Activated CD4-positive, alpha-beta T cell treated with anti-CD3 and anti-CD28 coated beads, Interleukin-2, amount 10 ng/mL, durations not matched to agents 24 days and 14 days (primary cell): ENCODE data around the gene KLHL30. TPM values are rescaled to one million over a fixed set of nuclear protein-coding genes. Genes with fewer than 3 reads are reported as not detected.

Source experiments
- DNase-seq: peaks from one replicate; pipeline ENCODE4 v3.0.0; 2022
- H3K27ac Mint-ChIP-seq: one replicate; pipeline ENCODE4 v1.8.0; 2022; ENCODE audit warnings: mild to moderate bottlenecking, mixed read lengths
- H3K27me3 Mint-ChIP-seq: one replicate; pipeline ENCODE4 v1.8.0; 2022; ENCODE audit warnings: mixed read lengths
- H3K36me3 Mint-ChIP-seq: one replicate; pipeline ENCODE4 v1.8.0; 2022; ENCODE audit warnings: low read depth, mild to moderate bottlenecking, mixed read lengths
- H3K4me1 Mint-ChIP-seq: one replicate; pipeline ENCODE4 v1.8.0; 2021; ENCODE audit warnings: mixed read lengths
- H3K4me3 Mint-ChIP-seq: one replicate; pipeline ENCODE4 v1.8.0; 2022; ENCODE audit warnings: mild to moderate bottlenecking, moderate library complexity, mixed read lengths
- H3K9me3 Mint-ChIP-seq: one replicate; pipeline ENCODE4 v1.8.0; 2021; ENCODE audit warnings: mixed read lengths
- intact Hi-C: fragments of 100-400 bp; cut with micrococcal nuclease; formaldehyde crosslinking; loops from one replicate; pipeline ENCODE4 v1.15.1; 2023
- total RNA-seq: library from RNA; stranded (reverse); gene quantifications from 2 replicates; pipeline ENCODE4 v1.2.3, GENCODE V29; 2022

Gene KLHL30
- total RNA-seq, 1 donor from 2014 or later, result not detected

GRCh38 chr2:238160206-238161129 is 22.0 kb downstream of the KLHL30 start:
- Mint-ChIP-seq H3K4me1 (peaks cover 4% of the 10 kb centered on the region), H3K36me3 (no peaks in the 10 kb centered on the region), H3K9me3 (no peaks in the 10 kb centered on the region), H3K27me3 (peaks cover 36% of the 10 kb centered on the region), H3K4me3 (no peak overlapping the region), H3K27ac (no peak overlapping the region)
- intact Hi-C loops, result loop anchor here (5.0 kb wide), 1 partner anchor 102 kb away; no protein-coding TSS in a partner anchor
- no peak for DNase-seq

- no peak for DNase-seq
- H3K9me3 Mint-ChIP-seq, result no peaks in the 10 kb centered on the region
- H3K27me3 Mint-ChIP-seq, result peaks cover 36% of the 10 kb centered on the region
- H3K4me1 Mint-ChIP-seq, result peaks cover 4% of the 10 kb centered on the region
- H3K36me3 Mint-ChIP-seq, result no peaks in the 10 kb centered on the region
- no peak overlapping the region for H3K4me3 Mint-ChIP-seq
- H3K27ac Mint-ChIP-seq, result no peak overlapping the region
- intact Hi-C loops, result loop anchor here (5.0 kb wide), 1 partner anchor 101 kb away; no protein-coding TSS in a partner anchor
Measured at GRCh38 chr2:238161291-238162051, 23.0 kb downstream of the KLHL30 start.

GRCh38 chr2:238162251-238162845 is 23.9 kb downstream of the KLHL30 start:
- Mint-ChIP-seq H3K27ac (no peak overlapping the region), H3K9me3 (no peaks in the 10 kb centered on the region), H3K4me1 (peaks cover 4% of the 10 kb centered on the region), H3K4me3 (no peak overlapping the region), H3K27me3 (peaks cover 36% of the 10 kb centered on the region), H3K36me3 (no peaks in the 10 kb centered on the region)
- intact Hi-C loops, result loop anchor here (5.0 kb wide), 1 partner anchor 100 kb away; no protein-coding TSS in a partner anchor
- DNase-seq, result no peak

- Mint-ChIP-seq H3K27me3 (peaks cover 36% of the 10 kb centered on the region), H3K27ac (no peak overlapping the region), H3K4me3 (no peak overlapping the region), H3K36me3 (no peaks in the 10 kb centered on the region), H3K4me1 (peaks cover 4% of the 10 kb centered on the region), H3K9me3 (no peaks in the 10 kb centered on the region)
- intact Hi-C loops, result loop anchor here (5.0 kb wide), 1 partner anchor 99 kb away; no protein-coding TSS in a partner anchor
- no peak for DNase-seq
Measured at GRCh38 chr2:238162846-238163441, 24.5 kb downstream of the KLHL30 start.

- no peak for DNase-seq
- Mint-ChIP-seq H3K9me3 (no peaks in the 10 kb centered on the region), H3K27me3 (peaks cover 36% of the 10 kb centered on the region), H3K4me1 (peaks cover 4% of the 10 kb centered on the region), H3K27ac (no peak overlapping the region), H3K36me3 (peaks cover 3% of the 10 kb centered on the region), H3K4me3 (no peak overlapping the region)
- intact Hi-C loops, result loop anchor here (5.0 kb wide), 1 partner anchor 99 kb away; no protein-coding TSS in a partner anchor
Measured at GRCh38 chr2:238163481-238164198, 25.2 kb downstream of the KLHL30 start.

GRCh38 chr2:238164906-238165287 is 26.4 kb downstream of the KLHL30 start:
- H3K27me3 Mint-ChIP-seq, result peaks cover 29% of the 10 kb centered on the region
- H3K4me3 Mint-ChIP-seq, result no peak overlapping the region
- no peak for DNase-seq
- intact Hi-C loops, result loop anchor here (5.0 kb wide), 1 partner anchor 97 kb away; no protein-coding TSS in a partner anchor
- H3K4me1 Mint-ChIP-seq, result no peaks in the 10 kb centered on the region
- H3K36me3 Mint-ChIP-seq, result peaks cover 10% of the 10 kb centered on the region
- H3K27ac Mint-ChIP-seq, result no peak overlapping the region
- no peaks in the 10 kb centered on the region for H3K9me3 Mint-ChIP-seq

- H3K9me3 Mint-ChIP-seq, result no peaks in the 10 kb centered on the region
- intact Hi-C loops, result no loop called here
- no peak for DNase-seq
- H3K27me3 Mint-ChIP-seq, result peaks cover 28% of the 10 kb centered on the region
- no peak overlapping the region for H3K4me3 Mint-ChIP-seq
- no peak overlapping the region for H3K27ac Mint-ChIP-seq
- no peaks in the 10 kb centered on the region for H3K4me1 Mint-ChIP-seq
- peaks cover 14% of the 10 kb centered on the region for H3K36me3 Mint-ChIP-seq
Measured at GRCh38 chr2:238165288-238165921, 26.9 kb downstream of the KLHL30 start.

GRCh38 chr2:238166391-238167343 is 28.2 kb downstream of the KLHL30 start:
- intact Hi-C loops, result no loop called here
- DNase-seq, result no peak
- no peaks in the 10 kb centered on the region for H3K9me3 Mint-ChIP-seq
- no peak overlapping the region for H3K4me3 Mint-ChIP-seq
- no peak overlapping the region for H3K27ac Mint-ChIP-seq
- H3K4me1 Mint-ChIP-seq, result no peaks in the 10 kb centered on the region
- H3K27me3 Mint-ChIP-seq, result peaks cover 17% of the 10 kb centered on the region
- peaks cover 19% of the 10 kb centered on the region for H3K36me3 Mint-ChIP-seq

GRCh38 chr2:238167344-238167715 is 28.9 kb downstream of the KLHL30 start:
- Mint-ChIP-seq H3K4me1 (no peaks in the 10 kb centered on the region), H3K27me3 (peaks cover 12% of the 10 kb centered on the region), H3K4me3 (no peak overlapping the region), H3K36me3 (peaks cover 23% of the 10 kb centered on the region), H3K9me3 (no peaks in the 10 kb centered on the region), H3K27ac (no peak overlapping the region)
- DNase-seq, result no peak
- intact Hi-C loops, result no loop called here

GRCh38 chr2:238167761-238168160 is 29.3 kb downstream of the KLHL30 start:
- no peak overlapping the region for H3K27ac Mint-ChIP-seq
- H3K9me3 Mint-ChIP-seq, result no peaks in the 10 kb centered on the region
- intact Hi-C loops, result no loop called here
- no peak overlapping the region for H3K4me3 Mint-ChIP-seq
- H3K4me1 Mint-ChIP-seq, result no peaks in the 10 kb centered on the region
- DNase-seq, result no peak
- H3K36me3 Mint-ChIP-seq, result peaks cover 25% of the 10 kb centered on the region
- H3K27me3 Mint-ChIP-seq, result peaks cover 11% of the 10 kb centered on the region

GRCh38 chr2:238168196-238169047 is 30.0 kb downstream of the KLHL30 start:
- Mint-ChIP-seq H3K36me3 (peaks cover 32% of the 10 kb centered on the region), H3K27me3 (peaks cover 9% of the 10 kb centered on the region), H3K4me1 (no peaks in the 10 kb centered on the region), H3K9me3 (no peaks in the 10 kb centered on the region), H3K27ac (no peak overlapping the region), H3K4me3 (no peak overlapping the region)
- DNase-seq, result no peak
- intact Hi-C loops, result no loop called here
